DOHH2 (cell line): ENCODE measurements around the gene MEGF11.

Experiments
- EZH2phosphoT487 ChIP-seq: fragments of 200-600 bp; sonication (generic); IDR thresholded peaks from 2 replicates; pipeline ENCODE4 v1.6.1; 2017; ENCODE audit warnings: borderline replicate concordance, mild to moderate bottlenecking, antibody characterized with exemption, low read length, moderate library complexity, mixed read lengths
- TF ChIP-seq, protein P1 (sequence below): fragments of 200-600 bp; sonication (generic); IDR thresholded peaks from one replicate; pipeline ENCODE4 v1.5.1; 2014; ENCODE audit warnings: antibody characterized with exemption, mild to moderate bottlenecking, low read depth, low read length; ENCODE audit not compliant: poor library complexity, severe bottlenecking

DNA sequence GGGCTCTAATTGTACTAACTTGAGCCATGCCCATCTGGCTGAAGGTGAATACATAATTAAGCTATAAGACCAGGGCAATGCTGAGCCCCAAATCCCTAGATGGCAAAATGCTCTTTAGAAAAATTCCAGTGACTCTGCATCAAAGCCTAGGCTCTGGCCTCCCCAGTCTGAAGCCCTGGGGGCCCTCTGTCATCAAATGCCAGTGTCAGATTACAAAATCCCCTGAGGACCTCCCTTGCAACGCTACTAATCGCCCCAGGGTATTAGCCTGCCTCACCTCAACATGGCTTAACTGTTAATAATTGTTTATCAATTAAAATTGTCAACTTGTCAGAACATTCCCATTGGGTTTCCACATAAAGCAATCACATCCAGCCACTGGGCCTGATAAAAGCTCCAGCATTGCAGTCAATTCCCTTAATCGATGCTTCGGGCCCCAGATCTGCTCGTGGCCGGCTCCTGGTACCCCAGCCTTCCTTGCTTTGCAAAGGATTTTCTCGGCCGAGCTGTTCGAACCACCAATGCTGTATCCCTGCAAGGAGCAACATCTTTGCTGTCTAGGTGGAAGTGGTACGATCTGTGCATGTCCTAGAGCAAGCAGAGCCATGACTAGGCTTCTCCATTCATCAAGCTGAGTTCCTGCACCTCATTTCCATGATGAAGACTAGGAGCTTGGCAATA is 151.7 kb downstream of the MEGF11 start:
- TF ChIP-seq, protein P1, sequence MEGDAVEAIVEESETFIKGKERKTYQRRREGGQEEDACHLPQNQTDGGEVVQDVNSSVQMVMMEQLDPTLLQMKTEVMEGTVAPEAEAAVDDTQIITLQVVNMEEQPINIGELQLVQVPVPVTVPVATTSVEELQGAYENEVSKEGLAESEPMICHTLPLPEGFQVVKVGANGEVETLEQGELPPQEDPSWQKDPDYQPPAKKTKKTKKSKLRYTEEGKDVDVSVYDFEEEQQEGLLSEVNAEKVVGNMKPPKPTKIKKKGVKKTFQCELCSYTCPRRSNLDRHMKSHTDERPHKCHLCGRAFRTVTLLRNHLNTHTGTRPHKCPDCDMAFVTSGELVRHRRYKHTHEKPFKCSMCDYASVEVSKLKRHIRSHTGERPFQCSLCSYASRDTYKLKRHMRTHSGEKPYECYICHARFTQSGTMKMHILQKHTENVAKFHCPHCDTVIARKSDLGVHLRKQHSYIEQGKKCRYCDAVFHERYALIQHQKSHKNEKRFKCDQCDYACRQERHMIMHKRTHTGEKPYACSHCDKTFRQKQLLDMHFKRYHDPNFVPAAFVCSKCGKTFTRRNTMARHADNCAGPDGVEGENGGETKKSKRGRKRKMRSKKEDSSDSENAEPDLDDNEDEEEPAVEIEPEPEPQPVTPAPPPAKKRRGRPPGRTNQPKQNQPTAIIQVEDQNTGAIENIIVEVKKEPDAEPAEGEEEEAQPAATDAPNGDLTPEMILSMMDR, result no peak
- no peak for TF ChIP-seq EZH2phosphoT487
